Measurements from ENCODE around the gene FSTL5. TPM values are rescaled to one million over a fixed set of nuclear protein-coding genes. Genes with fewer than 3 reads are reported as not detected.

Gene FSTL5
- total RNA-seq, 2 donors from 2014 or later, result not detected

- H3K4me1 Mint-ChIP-seq, result no peaks in the 10 kb centered on the region
- no peaks in the 10 kb centered on the region for H3K27me3 Mint-ChIP-seq
- H3K36me3 Mint-ChIP-seq (ENCODE audit: low read depth), result no peaks in the 10 kb centered on the region
- H3K4me3 Mint-ChIP-seq, result no peak overlapping the region
- H3K9me3 Mint-ChIP-seq, result peaks cover 14% of the 10 kb centered on the region
- H3K27ac Mint-ChIP-seq, result no peak overlapping the region
- ATAC-seq (replicated peaks), result no peak
These were observed 533.9 kb downstream of the FSTL5 start for GRCh38 chr4:161629694-161630441.

GRCh38 chr4:161604516-161605300 is 559.1 kb downstream of the FSTL5 start:
- Mint-ChIP-seq H3K27me3 (no peaks in the 10 kb centered on the region), H3K36me3 (ENCODE audit: low read depth) (no peaks in the 10 kb centered on the region), H3K4me3 (no peak overlapping the region), H3K9me3 (no peaks in the 10 kb centered on the region), H3K4me1 (no peaks in the 10 kb centered on the region), H3K27ac (no peak overlapping the region)
- ATAC-seq (replicated peaks), result no peak

DNA sequence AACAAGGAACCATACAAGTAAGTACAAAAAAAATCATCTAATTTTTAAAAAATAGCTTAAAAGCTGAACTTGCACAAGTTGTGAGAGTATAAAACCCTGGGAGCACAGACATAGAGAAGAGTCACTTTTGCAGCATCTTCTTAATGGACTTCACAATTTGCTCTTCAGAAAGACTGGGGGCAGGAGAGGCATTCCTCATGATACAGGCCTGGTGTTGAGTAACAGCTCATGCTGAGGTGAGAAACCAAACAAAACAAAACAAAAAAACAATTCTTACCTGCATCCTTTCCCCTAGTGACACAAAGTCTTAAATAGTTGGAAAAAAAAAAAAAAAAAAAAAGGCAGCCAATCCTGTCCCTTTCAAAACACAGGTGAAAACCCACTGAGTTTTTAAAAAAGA is 562.8 kb downstream of the FSTL5 start:
- H3K4me3 Mint-ChIP-seq, result no peak overlapping the region
- H3K9me3 Mint-ChIP-seq, result no peaks in the 10 kb centered on the region
- no peaks in the 10 kb centered on the region for H3K4me1 Mint-ChIP-seq
- H3K27me3 Mint-ChIP-seq, result no peaks in the 10 kb centered on the region
- ATAC-seq (replicated peaks), result no peak
- no peak overlapping the region for H3K27ac Mint-ChIP-seq
- H3K36me3 Mint-ChIP-seq (ENCODE audit: low read depth), result no peaks in the 10 kb centered on the region

- Mint-ChIP-seq H3K27me3 (no peaks in the 10 kb centered on the region), H3K4me3 (no peak overlapping the region), H3K27ac (no peak overlapping the region), H3K4me1 (no peaks in the 10 kb centered on the region), H3K36me3 (ENCODE audit: low read depth) (no peaks in the 10 kb centered on the region), H3K9me3 (peaks cover 3% of the 10 kb centered on the region)
- no peak for ATAC-seq (replicated peaks)
These were observed 568.5 kb downstream of the FSTL5 start for GRCh38 chr4:161595230-161595771.

GRCh38 chr4:161585011-161585410 is 578.8 kb downstream of the FSTL5 start:
- H3K27ac Mint-ChIP-seq, result no peak overlapping the region

GRCh38 chr4:161583549-161583948 is 580.3 kb downstream of the FSTL5 start:
- H3K27me3 Mint-ChIP-seq, result no peaks in the 10 kb centered on the region

More at GRCh38 chr4:161585011-161585410, 578.8 kb downstream of the FSTL5 start:
- ATAC-seq (replicated peaks), result no peak
- Mint-ChIP-seq H3K36me3 (ENCODE audit: low read depth) (no peaks in the 10 kb centered on the region), H3K4me3 (no peak overlapping the region), H3K4me1 (no peaks in the 10 kb centered on the region), H3K9me3 (peaks cover 14% of the 10 kb centered on the region), H3K27me3 (no peaks in the 10 kb centered on the region)

DNA sequence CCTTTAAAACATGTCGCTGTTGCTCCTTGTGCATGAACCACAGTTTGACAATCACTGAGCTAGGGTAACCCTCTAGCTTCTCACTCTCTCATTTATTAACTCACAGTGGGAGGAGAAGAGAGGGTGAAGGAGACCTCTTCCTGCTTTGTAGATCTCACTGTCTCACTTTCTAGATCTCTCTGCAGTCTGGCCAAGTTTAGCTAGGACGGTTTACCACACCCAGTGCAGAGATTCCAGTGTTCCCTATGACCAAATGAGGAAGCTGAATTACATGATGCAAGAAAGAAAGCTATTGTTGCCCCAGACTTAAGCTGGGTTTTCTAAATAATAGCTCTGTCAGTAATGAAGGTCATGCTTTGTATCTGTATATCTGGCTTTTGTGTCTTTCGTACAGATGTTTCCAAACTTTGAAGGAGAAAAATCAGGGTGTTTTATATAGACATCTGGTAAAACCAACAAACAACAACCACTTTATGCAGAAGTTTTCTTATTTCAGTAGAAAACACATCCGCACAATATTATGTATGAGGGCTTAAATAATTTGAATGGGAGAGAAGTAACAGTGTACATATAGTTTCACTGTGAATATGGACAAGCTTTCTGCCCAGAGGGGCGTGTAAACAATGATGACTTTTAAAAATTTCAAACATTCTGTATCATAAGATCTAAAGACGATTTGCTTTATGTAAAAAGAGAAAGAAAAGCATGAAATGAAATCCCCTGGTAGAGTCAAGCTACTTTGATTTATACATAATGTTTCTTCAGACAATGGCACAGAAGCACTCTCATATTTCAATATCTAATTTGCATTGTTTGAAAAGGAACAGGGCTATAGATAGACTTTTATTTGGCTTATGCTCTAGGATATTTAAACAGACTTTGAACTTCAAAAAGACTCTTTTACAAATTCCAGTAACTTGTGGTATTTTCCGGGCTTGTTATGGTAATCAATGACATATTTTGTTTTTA is 582.3 kb downstream of the FSTL5 start:
- H3K36me3 Mint-ChIP-seq (ENCODE audit: low read depth), result no peaks in the 10 kb centered on the region
- no peak for ATAC-seq (replicated peaks)
- no peak overlapping the region for H3K27ac Mint-ChIP-seq
- H3K27me3 Mint-ChIP-seq, result no peaks in the 10 kb centered on the region
- H3K9me3 Mint-ChIP-seq, result peaks cover 10% of the 10 kb centered on the region
- no peak overlapping the region for H3K4me3 Mint-ChIP-seq
- H3K4me1 Mint-ChIP-seq, result no peaks in the 10 kb centered on the region

More at GRCh38 chr4:161583549-161583948, 580.3 kb downstream of the FSTL5 start:
- no peaks in the 10 kb centered on the region for H3K36me3 Mint-ChIP-seq (ENCODE audit: low read depth)
- H3K4me1 Mint-ChIP-seq, result no peaks in the 10 kb centered on the region
- no peak for ATAC-seq (replicated peaks)
- H3K27ac Mint-ChIP-seq, result no peak overlapping the region
- H3K9me3 Mint-ChIP-seq, result peaks cover 10% of the 10 kb centered on the region
- H3K4me3 Mint-ChIP-seq, result no peak overlapping the region

- no peak for ATAC-seq (replicated peaks)
- Mint-ChIP-seq H3K27ac (no peak overlapping the region), H3K4me3 (no peak overlapping the region), H3K4me1 (no peaks in the 10 kb centered on the region), H3K9me3 (peaks cover 9% of the 10 kb centered on the region), H3K36me3 (ENCODE audit: low read depth) (no peaks in the 10 kb centered on the region), H3K27me3 (no peaks in the 10 kb centered on the region)
These were observed 586.1 kb downstream of the FSTL5 start for GRCh38 chr4:161577579-161578301.

GRCh38 chr4:161573836-161574235 is 590.0 kb downstream of the FSTL5 start:
- Mint-ChIP-seq H3K4me1 (no peaks in the 10 kb centered on the region), H3K9me3 (peaks cover 12% of the 10 kb centered on the region), H3K27me3 (no peaks in the 10 kb centered on the region), H3K4me3 (no peak overlapping the region), H3K36me3 (ENCODE audit: low read depth) (no peaks in the 10 kb centered on the region), H3K27ac (no peak overlapping the region)
- ATAC-seq (replicated peaks), result no peak

GRCh38 chr4:161564230-161564834 is 599.5 kb downstream of the FSTL5 start:
- Mint-ChIP-seq H3K36me3 (ENCODE audit: low read depth) (no peaks in the 10 kb centered on the region), H3K27me3 (no peaks in the 10 kb centered on the region), H3K4me3 (no peak overlapping the region), H3K4me1 (no peaks in the 10 kb centered on the region), H3K27ac (no peak overlapping the region), H3K9me3 (peaks cover 10% of the 10 kb centered on the region)
- no peak for ATAC-seq (replicated peaks)

DNA sequence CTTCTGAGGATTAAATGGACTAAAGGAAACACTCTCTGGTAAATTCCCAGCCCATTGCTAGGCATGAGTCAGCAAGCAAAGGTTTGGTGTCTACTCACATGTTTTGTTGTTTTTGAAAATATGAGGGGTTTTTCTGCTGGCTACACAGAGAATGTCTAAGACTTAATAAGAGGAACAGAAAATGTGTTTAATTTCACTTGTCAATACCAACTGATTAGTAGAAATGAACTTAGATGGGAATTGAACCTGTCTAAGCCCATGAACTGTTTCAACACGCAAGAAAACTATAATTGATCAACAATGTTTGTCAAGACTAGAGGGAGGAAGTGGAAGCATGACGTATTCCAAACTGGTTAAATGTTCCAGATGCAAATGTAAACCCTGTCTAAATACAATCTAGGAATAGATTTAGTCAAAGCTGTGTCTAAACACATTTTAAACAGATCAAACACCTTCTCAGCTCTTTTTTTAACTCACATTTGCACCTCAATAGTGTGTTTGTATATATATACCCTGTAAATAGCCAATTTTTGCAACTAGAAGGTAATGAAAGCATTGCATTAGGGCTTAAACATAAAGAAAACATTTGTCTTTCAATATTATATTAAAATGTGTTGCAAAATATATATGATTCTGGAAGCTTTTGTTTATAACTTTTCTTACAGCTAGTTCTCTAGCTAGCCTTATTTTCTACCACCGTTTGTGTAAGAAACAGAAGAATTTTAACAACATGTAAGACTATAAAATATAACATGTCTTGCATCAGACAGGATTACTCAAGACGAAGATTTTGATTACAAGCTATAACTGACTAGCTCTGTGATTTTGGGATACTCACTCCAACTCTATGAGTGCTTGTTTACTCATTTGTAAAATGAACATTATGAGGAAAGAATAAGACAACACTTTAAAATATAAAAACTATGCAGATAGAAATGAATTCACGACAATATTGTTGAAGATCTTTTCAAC is 607.8 kb downstream of the FSTL5 start:
- H3K4me1 Mint-ChIP-seq, result no peaks in the 10 kb centered on the region
- no peak for ATAC-seq (replicated peaks)
- H3K36me3 Mint-ChIP-seq (ENCODE audit: low read depth), result no peaks in the 10 kb centered on the region

GRCh38 chr4:161554372-161554990 is 609.3 kb downstream of the FSTL5 start:
- no peak overlapping the region for H3K27ac Mint-ChIP-seq
- H3K36me3 Mint-ChIP-seq (ENCODE audit: low read depth), result no peaks in the 10 kb centered on the region
- H3K4me1 Mint-ChIP-seq, result no peaks in the 10 kb centered on the region
- ATAC-seq (replicated peaks), result no peak
- no peak overlapping the region for H3K4me3 Mint-ChIP-seq
- no peaks in the 10 kb centered on the region for H3K27me3 Mint-ChIP-seq
- peaks cover 6% of the 10 kb centered on the region for H3K9me3 Mint-ChIP-seq

More for the DNA sequence above, 607.8 kb downstream of the FSTL5 start:
- Mint-ChIP-seq H3K9me3 (peaks cover 6% of the 10 kb centered on the region), H3K27me3 (no peaks in the 10 kb centered on the region), H3K4me3 (no peak overlapping the region), H3K27ac (no peak overlapping the region)

Data from activated T-helper 17 cell treated with anti-CD3 and anti-CD28 coated beads, Interleukin-2, amount 50 U/mL, for 72 hours (primary cell).